Right renal pelvis (tissue), 4 donors: ENCODE results near the gene ZNF585A. TPM values are rescaled to one million over a fixed set of nuclear protein-coding genes. Genes with fewer than 3 reads are reported as not detected.
"Not testable (repeated sequence)": the region's sequence is repeated elsewhere in the genome, so short reads cannot be mapped to it uniquely, and the experiment has no call there.

Source experiments
- DNase-seq, 4 donors: peaks; one replicate each; pipeline ENCODE4 v3.0.0-alpha.2; 2013; ENCODE audit warnings: low read depth in 4 of 4, low spot score in 3 of 4, missing footprints in 1 of 4
- polyA plus RNA-seq, 4 donors: library from polyadenylated mRNA; unstranded; fragments of 120-200 nt; gene quantifications; one replicate each; pipeline ENCODE4 v1.2.1, GENCODE V29; 2013; ENCODE audit not compliant: insufficient read length in 4 of 4

ZNF585A gene
- 10 to 100 TPM; 15.1 to 19.9 (median 18.7) TPM for polyA plus RNA-seq

- peak; percentile 79 to 95 (median 92) for DNase-seq
Observed at GRCh38 chr19:37172368-37173366, at the start of gene ZNF585A. Gene ZNF585A (minus strand): TSS chr19:37172695. CDS start chr19:37169910, 2,785 bp downstream.

GRCh38 chr19:37221136-37221535 lies 48.6 kb upstream of the ZNF585A start:
- DNase-seq, result no peak

- no peak for DNase-seq
Observed at GRCh38 chr19:37220383-37220782, 47.9 kb upstream of the ZNF585A start.

GRCh38 chr19:37218592-37218935 lies 46.1 kb upstream of the ZNF585A start:
- DNase-seq, result peak in 2 of 4 donors; percentile 5 to 8

- DNase-seq, result peak; percentile 84 to 93 (median 90)
Observed at GRCh38 chr19:37217775-37218591, 45.5 kb upstream of the ZNF585A start, which contains the start of gene ZNF383. Gene ZNF383 (plus strand): TSS chr19:37218214. CDS start chr19:37230454, 12,240 bp downstream.

- DNase-seq, result no peak
Observed at GRCh38 chr19:37217480-37217774, 44.9 kb upstream of the ZNF585A start.

- DNase-seq, result no peak
Observed at GRCh38 chr19:37197768-37198167, 25.3 kb upstream of the ZNF585A start.

GRCh38 chr19:37197115-37197514 lies 24.6 kb upstream of the ZNF585A start:
- not testable (repeated sequence) for DNase-seq

- not testable (repeated sequence) for DNase-seq
Observed at GRCh38 chr19:37195248-37195647, 22.8 kb upstream of the ZNF585A start.

GRCh38 chr19:37186071-37186470 lies 13.6 kb upstream of the ZNF585A start:
- not testable (repeated sequence) for DNase-seq

GRCh38 chr19:37165635-37166034 lies 6.9 kb downstream of the ZNF585A start:
- DNase-seq, result no peak

- DNase-seq, result no peak
Observed at GRCh38 chr19:37160153-37160552, 12.3 kb downstream of the ZNF585A start.

GRCh38 chr19:37148214-37148613 lies 24.3 kb downstream of the ZNF585A start:
- no peak for DNase-seq

GRCh38 chr19:37136111-37136510 lies 36.4 kb downstream of the ZNF585A start:
- DNase-seq, result no peak

GRCh38 chr19:37128821-37129177 lies 43.7 kb downstream of the ZNF585A start:
- DNase-seq, result no peak

GRCh38 chr19:37127999-37128820 lies 44.3 kb downstream of the ZNF585A start:
- DNase-seq, result no peak

GRCh38 chr19:37122093-37122492 lies 50.4 kb downstream of the ZNF585A start:
- not testable (repeated sequence) for DNase-seq

- DNase-seq, result no peak
Observed at GRCh38 chr19:37114001-37114400, 58.5 kb downstream of the ZNF585A start.

- DNase-seq, result not testable (repeated sequence)
Observed at GRCh38 chr19:37111753-37112152, 60.7 kb downstream of the ZNF585A start.

- not testable (repeated sequence) for DNase-seq
Observed at GRCh38 chr19:37104135-37104534, 68.4 kb downstream of the ZNF585A start.
